Prostate gland (tissue), 2 donors: ENCODE measurements around the gene DDX23.
A peak's percentile ranks its signal among the peaks of the same experiment; 100 is the strongest.

Experiments
- CTCF ChIP-seq, 4 experiments: fragments of 200-600 bp in 2 of 4; fragments of 450-650 bp in 2 of 4; sonication (generic) in 2 of 4; IDR thresholded peaks; 1 replicate in 3 of 4; 2 replicates in 1 of 4; pipeline ENCODE4 v1.5.1; 2016 to 2019; ENCODE audit warnings: antibody characterized with exemption in 4 of 4, mild to moderate bottlenecking in 2 of 4, moderate library complexity in 2 of 4
- POLR2A ChIP-seq: fragments of 450-650 bp; IDR thresholded peaks from one replicate; pipeline ENCODE4 v1.6.1; 2016; ENCODE audit warnings: antibody characterized with exemption, mild to moderate bottlenecking
- POLR2AphosphoS5 ChIP-seq: sonication (generic); formaldehyde crosslinking; IDR thresholded peaks from one replicate; pipeline ENCODE4 v1.6.1; 2017; ENCODE audit warnings: antibody characterized with exemption

- TF ChIP-seq CTCF (IDR thresholded peaks at IDR 0.05), result no peak
- TF ChIP-seq POLR2A, result no peak
- TF ChIP-seq POLR2AphosphoS5, result peak; percentile 28
These were observed 62.8 kb downstream of the DDX23 start, which contains the start of gene ADCY6 for GRCh38 chr12:48788854-48789775.
